GM18499 (cell line): ENCODE data around the gene HOXD8.

Experiments
- ATAC-seq: cut with Tn5 transposase; IDR thresholded peaks from one replicate; pipeline ENCODE4 v1.9.1; 2021; ENCODE audit warnings: moderate number of reproducible peaks; ENCODE audit not compliant: insufficient read depth, unreplicated experiment

The HOXD8 gene

GRCh38 chr2:176169181-176169580, 39.7 kb downstream of the HOXD8 start:
- ATAC-seq = no peak

- no peak for ATAC-seq
Observed at GRCh38 chr2:176169711-176170110, 40.2 kb downstream of the HOXD8 start.

- ATAC-seq = no peak
Observed at GRCh38 chr2:176170602-176171305, 41.2 kb downstream of the HOXD8 start.

GRCh38 chr2:176171351-176172006, 42.0 kb downstream of the HOXD8 start:
- ATAC-seq = no peak

- no peak for ATAC-seq
Observed at GRCh38 chr2:176172007-176172894, 42.7 kb downstream of the HOXD8 start.

- ATAC-seq = no peak
Observed at GRCh38 chr2:176172895-176173566, 43.5 kb downstream of the HOXD8 start.

- ATAC-seq = no peak
Observed at GRCh38 chr2:176173567-176174381, 44.3 kb downstream of the HOXD8 start.

GRCh38 chr2:176174382-176174823, 44.9 kb downstream of the HOXD8 start:
- no peak for ATAC-seq

GRCh38 chr2:176174824-176175708, 45.6 kb downstream of the HOXD8 start:
- ATAC-seq = no peak

- ATAC-seq = no peak
Observed at GRCh38 chr2:176175709-176176607, 46.5 kb downstream of the HOXD8 start.

GRCh38 chr2:176177580-176178037, 48.1 kb downstream of the HOXD8 start:
- ATAC-seq = no peak

- ATAC-seq = no peak
Observed at GRCh38 chr2:176178038-176178756, 48.7 kb downstream of the HOXD8 start.

GRCh38 chr2:176178757-176179295, 49.3 kb downstream of the HOXD8 start:
- ATAC-seq = no peak

GRCh38 chr2:176181551-176181950, 52.0 kb downstream of the HOXD8 start:
- no peak for ATAC-seq
